Psoas muscle (tissue), 8 donors: ENCODE results near the gene HMCN1. TPM values are rescaled to one million over a fixed set of nuclear protein-coding genes. Genes with fewer than 3 reads are reported as not detected.

Source experiments
- ATAC-seq, 4 donors: fragments of 200-7000 bp; cut with Tn5 transposase; one replicate each; pipeline ENCODE4 v1.9.1; 2020; ENCODE audit warnings: moderate library complexity in 3 of 4, mild to moderate bottlenecking in 2 of 4
- DNase-seq, 2 donors: peaks; one replicate each; pipeline ENCODE4 v3.0.0-alpha.2; 2020
- H3K27ac ChIP-seq: fragments of 200-600 bp; one replicate; pipeline ENCODE4 v1.8.0; 2022
- H3K27me3 ChIP-seq, 3 donors: fragments of 200-600 bp in 1 of 3; one replicate each; pipeline versions ENCODE4 v1.6.1 to v1.8.0; 2013 to 2022; ENCODE audit warnings: low read length in 2 of 3, mild to moderate bottlenecking in 2 of 3, moderate library complexity in 1 of 3; ENCODE audit not compliant: insufficient read depth in 3 of 3
- H3K36me3 ChIP-seq, 2 donors: fragments of 200-600 bp in 1 of 2; one replicate each; pipeline versions ENCODE4 v1.6.1 to v1.8.0; 2013 to 2022; ENCODE audit warnings: low read depth in 1 of 2, mild to moderate bottlenecking in 1 of 2, moderate library complexity in 1 of 2; ENCODE audit not compliant: insufficient read depth in 1 of 2
- H3K4me1 ChIP-seq: fragments of 200-600 bp; one replicate; pipeline ENCODE4 v1.8.0; 2022
- H3K4me3 ChIP-seq: fragments of 200-600 bp; one replicate; pipeline ENCODE4 v1.8.0; 2022; ENCODE audit warnings: mild to moderate bottlenecking
- H3K9me3 ChIP-seq: fragments of 200-600 bp; one replicate; pipeline ENCODE4 v1.8.0; 2022
- WGBS, 3 donors: extraction: QIAGEN DNeasy Blood & Tissue Kit; methylation state at CpG; one replicate each; pipeline versions ENCODE4 v1.1.6 to v1.1.7; 2013; 5-methylcytosine and 5-hydroxymethylcytosine counted together
- intact Hi-C, 2 donors: fragments of 100-400 bp; cut with DNase I; formaldehyde crosslinking; loops; one replicate each; pipeline versions ENCODE4 v1.11.0 to v1.14.2; 2022
- polyA plus RNA-seq, 3 donors: library from polyadenylated mRNA; stranded (reverse); fragments of 200-250 nt; gene quantifications; one replicate each; pipeline ENCODE4 v1.2.3, GENCODE V29; 2013
- total RNA-seq, 4 donors: library from RNA; stranded (reverse); fragmentation: NEBNext Ultra II Directional in 2 of 4; extraction: Animal tissue kit (Norgen Biotek cat#: 25700) in 2 of 4; gene quantifications; one replicate each; pipeline versions ENCODE4 v1.2.1 to v1.2.4, GENCODE V29; 2021 to 2023
- TF ChIP-seq, protein P1 (sequence below): fragments of 200-600 bp; IDR thresholded peaks from one replicate; pipeline ENCODE4 v1.8.0; 2022; ENCODE audit warnings: antibody characterized with exemption
- donor health status: healthy with polysubstance abuse.
- donor health status: DM: no; HTN: no; CAD: no; lungs with moderate emphysema.
- donor health status: Bipolar disorder and iron deficiency.
- donor health status: healthy.
- donor health status: DM: yes; HTN: yes; CAD: no.
- donor health status: DM: no; HTN: no; CAD: no.
- donor health status: DM: no; HTN: no; CAD: no.
- donor health status: DM: yes; HTN: yes; CAD: no.

HMCN1 gene
- total and polyA plus RNA-seq, 7 donors: 1.3 to 6.5 (median 1.8) TPM

DNA sequence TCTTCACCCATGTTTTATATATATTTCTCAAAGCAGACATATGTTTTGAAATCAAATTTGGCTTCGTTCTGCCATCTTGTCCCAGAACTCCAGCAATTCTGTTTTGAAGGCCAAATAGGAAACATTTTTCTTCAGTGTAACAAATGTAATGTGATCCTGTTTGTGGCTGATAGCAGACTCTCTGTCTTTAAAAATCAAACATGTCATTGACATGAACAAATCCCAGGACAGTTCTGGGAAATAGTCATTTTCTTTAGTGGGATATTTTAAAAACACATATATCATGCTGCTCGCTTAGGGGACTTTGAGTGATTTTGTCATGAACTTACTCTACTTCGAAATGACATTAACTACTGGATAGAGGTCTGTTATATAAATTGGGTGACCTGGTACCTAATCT is 51.4 kb downstream of the HMCN1 start:
- DNase-seq: no peak
- Histone ChIP-seq H3K4me3 (no peak overlapping the region), H3K36me3 (no peaks in the 10 kb centered on the region), H3K4me1 (no peaks in the 10 kb centered on the region), H3K27me3 (no peaks in the 10 kb centered on the region), H3K9me3 (no peaks in the 10 kb centered on the region), H3K27ac (no peak overlapping the region)
- TF ChIP-seq, protein P1, sequence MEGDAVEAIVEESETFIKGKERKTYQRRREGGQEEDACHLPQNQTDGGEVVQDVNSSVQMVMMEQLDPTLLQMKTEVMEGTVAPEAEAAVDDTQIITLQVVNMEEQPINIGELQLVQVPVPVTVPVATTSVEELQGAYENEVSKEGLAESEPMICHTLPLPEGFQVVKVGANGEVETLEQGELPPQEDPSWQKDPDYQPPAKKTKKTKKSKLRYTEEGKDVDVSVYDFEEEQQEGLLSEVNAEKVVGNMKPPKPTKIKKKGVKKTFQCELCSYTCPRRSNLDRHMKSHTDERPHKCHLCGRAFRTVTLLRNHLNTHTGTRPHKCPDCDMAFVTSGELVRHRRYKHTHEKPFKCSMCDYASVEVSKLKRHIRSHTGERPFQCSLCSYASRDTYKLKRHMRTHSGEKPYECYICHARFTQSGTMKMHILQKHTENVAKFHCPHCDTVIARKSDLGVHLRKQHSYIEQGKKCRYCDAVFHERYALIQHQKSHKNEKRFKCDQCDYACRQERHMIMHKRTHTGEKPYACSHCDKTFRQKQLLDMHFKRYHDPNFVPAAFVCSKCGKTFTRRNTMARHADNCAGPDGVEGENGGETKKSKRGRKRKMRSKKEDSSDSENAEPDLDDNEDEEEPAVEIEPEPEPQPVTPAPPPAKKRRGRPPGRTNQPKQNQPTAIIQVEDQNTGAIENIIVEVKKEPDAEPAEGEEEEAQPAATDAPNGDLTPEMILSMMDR: no peak
- intact Hi-C loops: no loop called here
- 81 to 83% (median 82%) methylated on average over 3 of the region's 3 CpGs for WGBS, 3 donors
- no peak for ATAC-seq

DNA sequence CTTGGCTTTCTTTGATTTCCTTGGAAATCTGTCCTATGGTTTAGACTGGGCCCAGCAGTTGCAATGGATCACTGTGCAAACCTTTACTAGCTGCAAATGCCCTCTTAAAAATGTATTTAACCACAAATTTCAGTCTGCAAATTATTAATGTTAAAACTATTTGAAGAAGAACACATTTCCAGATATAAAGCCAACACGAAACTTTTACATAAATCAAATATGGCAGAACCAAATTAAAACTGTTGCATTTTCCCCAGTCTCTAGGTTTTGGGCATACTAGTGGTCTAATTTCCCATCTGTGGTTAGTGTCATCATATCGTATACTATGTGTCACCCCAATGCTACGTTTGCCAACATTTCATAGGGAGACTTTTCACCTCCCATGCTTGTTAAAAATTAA is 52.3 kb downstream of the HMCN1 start:
- Histone ChIP-seq H3K27ac (no peak overlapping the region), H3K4me1 (no peaks in the 10 kb centered on the region), H3K4me3 (no peak overlapping the region), H3K27me3 (no peaks in the 10 kb centered on the region), H3K36me3 (no peaks in the 10 kb centered on the region), H3K9me3 (no peaks in the 10 kb centered on the region)
- DNase-seq (no peak), ATAC-seq (no peak)
- WGBS, 3 donors: 78 to 84% (median 79%) methylated on average over 3 of the region's 3 CpGs
- TF ChIP-seq, protein P1: no peak
- intact Hi-C loops: no loop called here

DNA sequence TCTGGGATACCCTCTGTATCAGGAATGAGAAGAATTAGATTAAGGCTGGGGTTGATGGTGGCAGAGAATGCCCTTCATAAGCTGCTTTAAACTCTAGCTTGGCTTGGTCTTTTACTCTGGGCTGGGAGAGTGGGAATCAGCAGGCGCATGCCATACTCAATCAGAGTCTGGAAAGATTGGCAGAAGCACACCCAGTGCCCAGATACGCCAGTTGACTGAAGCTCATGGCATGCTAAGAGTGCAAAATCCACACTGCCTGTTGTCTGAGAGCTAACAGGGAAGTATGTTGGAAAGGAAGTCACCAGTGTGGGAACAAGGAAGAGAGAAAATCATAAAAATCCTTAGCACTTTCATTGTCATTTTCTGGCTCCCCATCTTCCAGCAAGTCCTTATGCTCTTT is 53.0 kb downstream of the HMCN1 start:
- H3K4me1 ChIP-seq: no peaks in the 10 kb centered on the region
- H3K36me3 ChIP-seq: no peaks in the 10 kb centered on the region
- intact Hi-C loops: no loop called here
- DNase-seq (no peak), ATAC-seq (no peak)
- no peaks in the 10 kb centered on the region for H3K27me3 ChIP-seq
- H3K27ac ChIP-seq: no peak overlapping the region
- WGBS, 3 donors: 49 to 68% (median 55%) methylated on average over 2 of the region's 2 CpGs
- H3K9me3 ChIP-seq: no peaks in the 10 kb centered on the region
- TF ChIP-seq, protein P1: no peak
- H3K4me3 ChIP-seq: no peak overlapping the region

DNA sequence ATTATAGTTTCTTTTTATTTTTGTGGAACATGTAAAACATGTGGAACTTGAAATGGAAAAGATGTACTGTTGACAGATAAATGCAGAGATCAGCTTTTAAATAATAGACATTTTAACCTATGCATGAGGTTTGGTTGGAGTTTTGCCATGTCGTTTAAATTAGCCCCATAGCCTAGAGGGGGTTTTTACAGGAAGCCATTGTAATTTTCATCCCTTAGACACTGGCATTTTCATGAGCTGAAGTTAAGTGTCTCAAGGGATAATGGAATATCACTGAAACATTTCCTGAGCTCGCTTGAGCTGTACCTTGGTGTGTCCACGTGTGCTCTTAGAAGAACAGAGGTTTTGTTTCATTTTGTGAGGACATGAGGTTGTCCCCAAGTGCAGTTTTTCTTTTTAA is 54.2 kb downstream of the HMCN1 start:
- no peak for ATAC-seq
- TF ChIP-seq, protein P1: no peak
- intact Hi-C loops: no loop called here

DNA sequence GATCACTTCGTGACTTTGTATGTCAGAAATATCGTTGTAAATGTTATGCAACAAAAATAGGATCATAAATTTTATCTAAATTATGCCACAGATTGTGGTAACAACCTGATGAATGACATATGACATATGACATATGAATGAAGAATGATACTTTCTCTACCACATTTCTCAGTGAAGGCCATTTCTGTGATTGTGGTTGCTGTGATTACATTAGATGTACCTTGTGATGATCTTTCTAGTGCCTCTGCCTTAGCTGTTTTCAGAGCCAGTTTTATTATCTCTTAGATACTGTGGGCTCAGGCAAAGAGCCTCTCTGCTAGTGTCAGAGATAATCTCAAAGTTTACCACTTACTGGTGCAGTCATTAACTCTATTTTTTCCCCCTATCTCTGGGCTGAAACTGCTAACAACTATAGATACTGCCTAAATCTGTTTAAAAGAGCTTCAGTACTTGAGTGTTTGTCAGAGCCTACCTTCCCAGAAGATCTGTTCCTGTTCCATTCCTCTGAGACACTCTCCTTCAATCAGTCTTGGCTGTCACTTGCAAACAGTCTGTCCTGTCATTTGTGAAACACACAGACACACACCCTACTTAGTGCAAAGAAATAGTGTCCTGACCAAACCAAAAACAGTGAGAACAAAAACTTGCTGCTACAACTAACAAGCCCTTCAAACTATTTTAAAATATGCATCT is 55.5 kb downstream of the HMCN1 start:
- no peak for ATAC-seq
- 83 to 84% (median 84%) methylated on average over 2 of the region's 2 CpGs for WGBS, 3 donors

More for the DNA sequence above, 54.2 kb downstream of the HMCN1 start:
- no peak overlapping the region for H3K27ac ChIP-seq
- no peaks in the 10 kb centered on the region for H3K36me3 ChIP-seq
- H3K4me3 ChIP-seq: no peak overlapping the region
- no peaks in the 10 kb centered on the region for H3K4me1 ChIP-seq
- H3K27me3 ChIP-seq: no peaks in the 10 kb centered on the region
- WGBS, 3 donors: 41 to 56% (median 48%) methylated on average over 3 of the region's 3 CpGs
- DNase-seq: no peak
- no peaks in the 10 kb centered on the region for H3K9me3 ChIP-seq

More for the DNA sequence above, 55.5 kb downstream of the HMCN1 start:
- Histone ChIP-seq H3K9me3 (no peaks in the 10 kb centered on the region), H3K4me1 (no peaks in the 10 kb centered on the region), H3K27me3 (no peaks in the 10 kb centered on the region), H3K4me3 (no peak overlapping the region), H3K27ac (no peak overlapping the region), H3K36me3 (no peaks in the 10 kb centered on the region)
- TF ChIP-seq, protein P1: no peak
- no peak for DNase-seq
- intact Hi-C loops: no loop called here
